Measurements from ENCODE around the gene DYDC2.
"Not testable (repeated sequence)": the region's sequence is repeated elsewhere in the genome, so short reads cannot be mapped to it uniquely, and the experiment has no call there.

DYDC2 gene

GRCh38 chr10:80411681-80412220 lies 55.2 kb downstream of the DYDC2 start:
- Histone ChIP-seq H3K36me3 (ENCODE audit: insufficient read depth, low read length) (no peaks in the 10 kb centered on the region), H3K27me3 (ENCODE audit: insufficient read depth, low read length) (peaks cover 58% of the 10 kb centered on the region), H3K4me1 (ENCODE audit: control insufficient read depth, insufficient read depth, low read length, unreplicated experiment) (no peaks in the 10 kb centered on the region), H3K4me3 (ENCODE audit: low read depth, low read length) (no peak overlapping the region), H3K27ac (ENCODE audit: low read depth, low read length) (no peak overlapping the region), H3K79me2 (ENCODE audit: control insufficient read depth, insufficient read depth, low read length, unreplicated experiment) (no peaks in the 10 kb centered on the region), H2AFZ (ENCODE audit: low read length, unreplicated experiment) (no peak overlapping the region)

GRCh38 chr10:80412486-80412885 lies 55.9 kb downstream of the DYDC2 start:
- no peak overlapping the region for H3K27ac ChIP-seq (ENCODE audit: low read depth, low read length)
- H3K4me1 ChIP-seq (ENCODE audit: control insufficient read depth, insufficient read depth, low read length, unreplicated experiment), result no peaks in the 10 kb centered on the region
- no peak overlapping the region for H2AFZ ChIP-seq (ENCODE audit: low read length, unreplicated experiment)
- H3K4me3 ChIP-seq (ENCODE audit: low read depth, low read length), result no peak overlapping the region
- H3K36me3 ChIP-seq (ENCODE audit: insufficient read depth, low read length), result no peaks in the 10 kb centered on the region
- no peaks in the 10 kb centered on the region for H3K79me2 ChIP-seq (ENCODE audit: control insufficient read depth, insufficient read depth, low read length, unreplicated experiment)
- peaks cover 53% of the 10 kb centered on the region for H3K27me3 ChIP-seq (ENCODE audit: insufficient read depth, low read length)

- Histone ChIP-seq H3K27ac (ENCODE audit: low read depth, low read length) (no peak overlapping the region), H2AFZ (ENCODE audit: low read length, unreplicated experiment) (no peak overlapping the region), H3K79me2 (ENCODE audit: control insufficient read depth, insufficient read depth, low read length, unreplicated experiment) (no peaks in the 10 kb centered on the region), H3K27me3 (ENCODE audit: insufficient read depth, low read length) (peaks cover 47% of the 10 kb centered on the region), H3K4me1 (ENCODE audit: control insufficient read depth, insufficient read depth, low read length, unreplicated experiment) (no peaks in the 10 kb centered on the region), H3K4me3 (ENCODE audit: low read depth, low read length) (no peak overlapping the region), H3K36me3 (ENCODE audit: insufficient read depth, low read length) (no peaks in the 10 kb centered on the region)
These were observed 56.9 kb downstream of the DYDC2 start for GRCh38 chr10:80413271-80413996.

- Histone ChIP-seq H3K4me1 (ENCODE audit: control insufficient read depth, insufficient read depth, low read length, unreplicated experiment) (no peaks in the 10 kb centered on the region), H3K27ac (ENCODE audit: low read depth, low read length) (no peak overlapping the region), H3K27me3 (ENCODE audit: insufficient read depth, low read length) (peaks cover 38% of the 10 kb centered on the region), H2AFZ (ENCODE audit: low read length, unreplicated experiment) (no peak overlapping the region), H3K36me3 (ENCODE audit: insufficient read depth, low read length) (no peaks in the 10 kb centered on the region), H3K4me3 (ENCODE audit: low read depth, low read length) (no peak overlapping the region), H3K79me2 (ENCODE audit: control insufficient read depth, insufficient read depth, low read length, unreplicated experiment) (no peaks in the 10 kb centered on the region)
These were observed 57.7 kb downstream of the DYDC2 start for GRCh38 chr10:80414142-80414895.

GRCh38 chr10:80415734-80416478 lies 59.3 kb downstream of the DYDC2 start:
- no peaks in the 10 kb centered on the region for H3K79me2 ChIP-seq (ENCODE audit: control insufficient read depth, insufficient read depth, low read length, unreplicated experiment)
- H3K4me3 ChIP-seq (ENCODE audit: low read depth, low read length), result no peak overlapping the region
- H3K4me1 ChIP-seq (ENCODE audit: control insufficient read depth, insufficient read depth, low read length, unreplicated experiment), result no peaks in the 10 kb centered on the region
- no peak overlapping the region for H3K27ac ChIP-seq (ENCODE audit: low read depth, low read length)
- no peaks in the 10 kb centered on the region for H3K36me3 ChIP-seq (ENCODE audit: insufficient read depth, low read length)
- H3K27me3 ChIP-seq (ENCODE audit: insufficient read depth, low read length), result peaks cover 33% of the 10 kb centered on the region
- H2AFZ ChIP-seq (ENCODE audit: low read length, unreplicated experiment), result no peak overlapping the region

- Histone ChIP-seq H3K4me1 (ENCODE audit: control insufficient read depth, insufficient read depth, low read length, unreplicated experiment) (no peaks in the 10 kb centered on the region), H3K27ac (ENCODE audit: low read depth, low read length) (no peak overlapping the region), H3K79me2 (ENCODE audit: control insufficient read depth, insufficient read depth, low read length, unreplicated experiment) (no peaks in the 10 kb centered on the region)
These were observed 60.0 kb downstream of the DYDC2 start for GRCh38 chr10:80416479-80417098.

GRCh38 chr10:80417256-80417655 lies 60.7 kb downstream of the DYDC2 start:
- peaks cover 38% of the 10 kb centered on the region for H3K27me3 ChIP-seq (ENCODE audit: insufficient read depth, low read length)
- not testable (repeated sequence) for H3K27ac ChIP-seq (ENCODE audit: low read depth, low read length); H3K79me2 ChIP-seq (ENCODE audit: control insufficient read depth, insufficient read depth, low read length, unreplicated experiment); H3K36me3 ChIP-seq (ENCODE audit: insufficient read depth, low read length); H2AFZ ChIP-seq (ENCODE audit: low read length, unreplicated experiment); H3K4me1 ChIP-seq (ENCODE audit: control insufficient read depth, insufficient read depth, low read length, unreplicated experiment); H3K4me3 ChIP-seq (ENCODE audit: low read depth, low read length)

More at GRCh38 chr10:80416479-80417098, 60.0 kb downstream of the DYDC2 start:
- Histone ChIP-seq H3K36me3 (ENCODE audit: insufficient read depth, low read length) (no peaks in the 10 kb centered on the region), H3K27me3 (ENCODE audit: insufficient read depth, low read length) (peaks cover 35% of the 10 kb centered on the region), H3K4me3 (ENCODE audit: low read depth, low read length) (no peak overlapping the region), H2AFZ (ENCODE audit: low read length, unreplicated experiment) (no peak overlapping the region)
